GM18909 (cell line): ENCODE measurements around the gene TRIM47.

Source experiments
- ATAC-seq: cut with Tn5 transposase; IDR thresholded peaks from one replicate; pipeline ENCODE4 v1.9.1; 2021; ENCODE audit warnings: mild to moderate bottlenecking; ENCODE audit not compliant: unreplicated experiment, poor library complexity

Gene TRIM47

GRCh38 chr17:75878174-75878998 lies at the start of gene TRIM47:
TRIM47 (minus strand) TSS chr17:75878581; CDS start chr17:75878548, 33 bp downstream.
- ATAC-seq, result peak; percentile 17

GRCh38 chr17:75927286-75927922 lies 49.0 kb upstream of the TRIM47 start:
- ATAC-seq, result no peak

GRCh38 chr17:75926456-75926855 lies 48.1 kb upstream of the TRIM47 start:
- no peak for ATAC-seq

GRCh38 chr17:75925912-75926311 lies 47.5 kb upstream of the TRIM47 start:
- no peak for ATAC-seq

GRCh38 chr17:75925103-75925502 lies 46.7 kb upstream of the TRIM47 start:
- no peak for ATAC-seq

- ATAC-seq, result no peak
Measured at GRCh38 chr17:75922963-75923874, 44.8 kb upstream of the TRIM47 start.

- ATAC-seq, result no peak
Measured at GRCh38 chr17:75922173-75922961, 44.0 kb upstream of the TRIM47 start.

- no peak for ATAC-seq
Measured at GRCh38 chr17:75921596-75921995, 43.2 kb upstream of the TRIM47 start.

- no peak for ATAC-seq
Measured at GRCh38 chr17:75920045-75920560, 41.7 kb upstream of the TRIM47 start.

- ATAC-seq, result no peak
Measured at GRCh38 chr17:75919611-75920010, 41.2 kb upstream of the TRIM47 start.

GRCh38 chr17:75917917-75918445 lies 39.6 kb upstream of the TRIM47 start:
- ATAC-seq, result no peak

GRCh38 chr17:75917141-75917916 lies 38.9 kb upstream of the TRIM47 start:
- ATAC-seq, result no peak

GRCh38 chr17:75915268-75915667 lies 36.9 kb upstream of the TRIM47 start:
- ATAC-seq, result no peak

- ATAC-seq, result no peak
Measured at GRCh38 chr17:75914643-75915267, 36.4 kb upstream of the TRIM47 start.

GRCh38 chr17:75913537-75914210 lies 35.3 kb upstream of the TRIM47 start:
- ATAC-seq, result no peak

GRCh38 chr17:75910699-75911098 lies 32.3 kb upstream of the TRIM47 start:
- ATAC-seq, result no peak

- ATAC-seq, result no peak
Measured at GRCh38 chr17:75909812-75910274, 31.5 kb upstream of the TRIM47 start.
